ENCODE results near the gene MAOB.

GRCh38 chrX:43846558-43846957 lies 35.7 kb downstream of the MAOB start:
- TF ChIP-seq, protein P1, sequence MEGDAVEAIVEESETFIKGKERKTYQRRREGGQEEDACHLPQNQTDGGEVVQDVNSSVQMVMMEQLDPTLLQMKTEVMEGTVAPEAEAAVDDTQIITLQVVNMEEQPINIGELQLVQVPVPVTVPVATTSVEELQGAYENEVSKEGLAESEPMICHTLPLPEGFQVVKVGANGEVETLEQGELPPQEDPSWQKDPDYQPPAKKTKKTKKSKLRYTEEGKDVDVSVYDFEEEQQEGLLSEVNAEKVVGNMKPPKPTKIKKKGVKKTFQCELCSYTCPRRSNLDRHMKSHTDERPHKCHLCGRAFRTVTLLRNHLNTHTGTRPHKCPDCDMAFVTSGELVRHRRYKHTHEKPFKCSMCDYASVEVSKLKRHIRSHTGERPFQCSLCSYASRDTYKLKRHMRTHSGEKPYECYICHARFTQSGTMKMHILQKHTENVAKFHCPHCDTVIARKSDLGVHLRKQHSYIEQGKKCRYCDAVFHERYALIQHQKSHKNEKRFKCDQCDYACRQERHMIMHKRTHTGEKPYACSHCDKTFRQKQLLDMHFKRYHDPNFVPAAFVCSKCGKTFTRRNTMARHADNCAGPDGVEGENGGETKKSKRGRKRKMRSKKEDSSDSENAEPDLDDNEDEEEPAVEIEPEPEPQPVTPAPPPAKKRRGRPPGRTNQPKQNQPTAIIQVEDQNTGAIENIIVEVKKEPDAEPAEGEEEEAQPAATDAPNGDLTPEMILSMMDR (IDR thresholded peaks at IDR 0.05), result no peak
- TF ChIP-seq POLR2A (IDR thresholded peaks at IDR 0.05), result no peak

All from thyroid gland (tissue), 4 donors.